H1 (cell line): ENCODE measurements around the gene ANGPTL4. TPM values are rescaled to one million over a fixed set of nuclear protein-coding genes. Genes with fewer than 3 reads are reported as not detected.

ENCODE experiments used
- CTCF ChIA-PET: fragments of 300-600 bp; sonication (Branson Sonifier 250); formaldehyde crosslinking; loops from one replicate; lab custom pipeline; 2021; ENCODE audit not compliant: partially characterized antibody; lab: Charles Lee
- POLR2A ChIA-PET: fragments of 300-600 bp; sonication (Branson Sonifier 250); formaldehyde crosslinking; loops from one replicate; lab custom pipeline; 2021; ENCODE audit warnings: inconsistent platforms; ENCODE audit not compliant: partially characterized antibody; lab: Charles Lee
- DNase-seq, 2 experiments: peaks; one replicate each; pipeline versions ENCODE4 v3.0.0 to v3.0.0-alpha.2; 2010 to 2022; ENCODE audit warnings: low spot score in 2 of 2, low read depth in 1 of 2, mixed read lengths in 1 of 2
- FAIRE-seq: peaks from 2 replicates; lab custom pipeline; 2011; peaks lifted over from hg19 to GRCh38; lab: Jason Lieb, UNC
- H2AFZ ChIP-seq: 2 replicates; pipeline ENCODE4 v1.8.1; 2012; ENCODE audit warnings: low read length, inconsistent platforms
- H2AK5ac ChIP-seq: 2 replicates; pipeline ENCODE4 v1.6.1; 2013; ENCODE audit warnings: low read depth, low read length
- H2BK120ac ChIP-seq: replicated peaks from 2 replicates; pipeline ENCODE3; 2013; ENCODE audit warnings: low read depth, low read length, inconsistent platforms
- H2BK12ac ChIP-seq: 2 replicates; pipeline ENCODE4 v1.6.1; 2013; ENCODE audit warnings: low read depth, low read length
- H2BK15ac ChIP-seq: 2 replicates; pipeline ENCODE4 v1.6.1; 2013; ENCODE audit warnings: low read length
- H2BK20ac ChIP-seq: 2 replicates; pipeline ENCODE4 v1.6.1; 2013; ENCODE audit warnings: low read length
- H2BK5ac ChIP-seq: 2 replicates; pipeline ENCODE4 v1.6.1; 2013; ENCODE audit warnings: low read depth, low read length
- H3K14ac ChIP-seq: 2 replicates; pipeline ENCODE4 v1.6.1; 2013; ENCODE audit warnings: inconsistent platforms; ENCODE audit not compliant: insufficient read length
- H3K18ac ChIP-seq: 2 replicates; pipeline ENCODE4 v1.6.1; 2013; ENCODE audit warnings: low read length; ENCODE audit errors: extremely low read depth
- H3K23ac ChIP-seq: 2 replicates; pipeline ENCODE4 v1.6.1; 2013; ENCODE audit warnings: inconsistent platforms; ENCODE audit not compliant: insufficient read length
- H3K23me2 ChIP-seq: 2 replicates; pipeline ENCODE4 v1.6.1; 2013; ENCODE audit warnings: low read depth, low read length
- H3K27ac ChIP-seq: 2 replicates; pipeline ENCODE4 v1.6.1; 2011; ENCODE audit warnings: low read depth, low read length, inconsistent platforms
- H3K27me3 ChIP-seq, 4 experiments: replicated peaks in 1 of 4; 1 replicate in 1 of 4; 2 replicates in 3 of 4; pipeline versions ENCODE4 v1.6.1 to v1.8.1; 2011 to 2013; ENCODE audit warnings: low read length in 3 of 4, mild to moderate bottlenecking in 3 of 4, inconsistent platforms in 2 of 4, mixed read lengths in 2 of 4, moderate library complexity in 1 of 4; ENCODE audit not compliant: control insufficient read depth in 3 of 4, insufficient read depth in 3 of 4; ENCODE audit errors: extremely low read depth in 1 of 4
- H3K36me3 ChIP-seq, 4 experiments: 2 replicates each; pipeline versions ENCODE4 v1.6.1 to v1.8.1; 2011 to 2013; ENCODE audit warnings: mild to moderate bottlenecking in 4 of 4, low read length in 3 of 4, moderate library complexity in 2 of 4, control low read depth in 1 of 4, inconsistent platforms in 1 of 4; ENCODE audit not compliant: insufficient read depth in 4 of 4, control insufficient read depth in 2 of 4
- H3K4ac ChIP-seq: replicated peaks from 2 replicates; pipeline ENCODE3; 2013; ENCODE audit warnings: low read length, low read depth, mixed read lengths, inconsistent platforms; ENCODE audit not compliant: insufficient read length
- H3K4me1 ChIP-seq, 4 experiments: replicated peaks in 1 of 4; 1 replicate in 1 of 4; 2 replicates in 3 of 4; pipeline versions ENCODE4 v1.6.1 to v1.8.1; 2011 to 2013; ENCODE audit warnings: low read length in 3 of 4, inconsistent platforms in 2 of 4, mixed read lengths in 1 of 4; ENCODE audit not compliant: insufficient read depth in 4 of 4, control insufficient read depth in 3 of 4
- H3K4me2 ChIP-seq, 2 experiments: 2 replicates each; pipeline versions ENCODE4 v1.6.1 to v1.8.1; 2011 to 2013; ENCODE audit warnings: low read depth in 2 of 2, low read length in 2 of 2, control low read depth in 1 of 2, inconsistent platforms in 1 of 2, mild to moderate bottlenecking in 1 of 2; ENCODE audit not compliant: insufficient read depth in 1 of 2
- H3K4me3 ChIP-seq, 4 experiments: fragments of 200-600, 300-600 bp in 1 of 4; sonication (generic), shearing (Covaris generic), sonication (Bioruptor Twin) in 1 of 4; 2 replicates each; pipeline versions ENCODE4 v1.5.1 to v1.8.1; 2011 to 2016; ENCODE audit warnings: low read length in 4 of 4, low read depth in 3 of 4, control low read depth in 2 of 4, inconsistent platforms in 2 of 4, mild to moderate bottlenecking in 2 of 4, mixed read lengths in 1 of 4, moderate library complexity in 1 of 4; ENCODE audit not compliant: insufficient read depth in 2 of 4; ENCODE audit errors: extremely low read depth in 1 of 4
- H3K56ac ChIP-seq: replicated peaks from 2 replicates; pipeline ENCODE3; 2013; ENCODE audit warnings: low read depth, mild to moderate bottlenecking, mixed read lengths, low read length, inconsistent platforms; ENCODE audit not compliant: insufficient read length
- H3K79me1 ChIP-seq: 2 replicates; pipeline ENCODE4 v1.6.1; 2013; ENCODE audit warnings: low read depth, low read length, control low read depth
- H3K79me2 ChIP-seq, 2 experiments: 2 replicates each; pipeline versions ENCODE4 v1.6.1 to v1.8.1; 2012 to 2013; ENCODE audit warnings: low read length in 2 of 2, mild to moderate bottlenecking in 2 of 2, inconsistent platforms in 1 of 2; ENCODE audit not compliant: insufficient read depth in 2 of 2, control insufficient read depth in 1 of 2
- H3K9ac ChIP-seq, 4 experiments: replicated peaks in 1 of 4; 1 replicate in 1 of 4; 2 replicates in 3 of 4; pipeline versions ENCODE4 v1.6.1 to v1.8.1; 2011 to 2013; ENCODE audit warnings: low read depth in 3 of 4, low read length in 3 of 4, control low read depth in 2 of 4, mild to moderate bottlenecking in 2 of 4, moderate library complexity in 2 of 4, inconsistent platforms in 1 of 4; ENCODE audit errors: extremely low read depth in 1 of 4
- H3K9me3 ChIP-seq, 2 experiments: 2 replicates each; pipeline versions ENCODE4 v1.6.1 to v1.8.1; 2012 to 2013; ENCODE audit warnings: mild to moderate bottlenecking in 2 of 2, moderate library complexity in 2 of 2, control low read depth in 1 of 2, inconsistent platforms in 1 of 2, low read depth in 1 of 2, low read length in 1 of 2, mixed read lengths in 1 of 2; ENCODE audit not compliant: insufficient read depth in 2 of 2
- H4K20me1 ChIP-seq, 2 experiments: replicated peaks in 1 of 2; 2 replicates each; pipeline versions ENCODE3 to v1.8.1; 2011 to 2013; ENCODE audit warnings: inconsistent platforms in 2 of 2, low read length in 2 of 2, mild to moderate bottlenecking in 1 of 2; ENCODE audit not compliant: insufficient read depth in 2 of 2, control insufficient read depth in 1 of 2
- H4K5ac ChIP-seq: 2 replicates; pipeline ENCODE4 v1.6.1; 2013; ENCODE audit warnings: low read length, low read depth, mixed read lengths, inconsistent platforms; ENCODE audit not compliant: insufficient read length
- H4K8ac ChIP-seq: 2 replicates; pipeline ENCODE4 v1.8.0; 2013; ENCODE audit warnings: mild to moderate bottlenecking, moderate library complexity, low read length, inconsistent platforms; ENCODE audit not compliant: insufficient read depth; ENCODE audit errors: extremely low read depth
- H4K91ac ChIP-seq: replicated peaks from 2 replicates; pipeline ENCODE3; 2013; ENCODE audit warnings: low read length, mixed read lengths, inconsistent platforms; ENCODE audit not compliant: insufficient read length
- CBX5 ChIP-seq: fragments of 300-800, 300-1000 bp; sonication (generic); IDR thresholded peaks from 2 replicates; pipeline ENCODE4 v1.7.1; 2016; ENCODE audit warnings: antibody characterized with exemption, low read length, low read depth
- MAFK ChIP-seq: IDR thresholded peaks from 2 replicates; pipeline ENCODE4 v1.6.1; 2012; ENCODE audit warnings: low read depth, mild to moderate bottlenecking, improper control_type of control experiment, low read length
- MAX ChIP-seq: IDR thresholded peaks from 2 replicates; pipeline ENCODE4 v1.6.1; 2012; ENCODE audit warnings: inconsistent platforms
- NANOG ChIP-seq: IDR thresholded peaks from 2 replicates; pipeline ENCODE4 v1.6.1; 2011; ENCODE audit warnings: low read length, low read depth, mild to moderate bottlenecking, inconsistent platforms; ENCODE audit not compliant: insufficient read depth, poor library complexity, severe bottlenecking
- RNF2 ChIP-seq: fragments of 200-900, 300-1000 bp; sonication (generic); IDR thresholded peaks from 2 replicates; pipeline ENCODE4 v1.7.1; 2016; ENCODE audit warnings: borderline replicate concordance, low read depth, mild to moderate bottlenecking, antibody characterized with exemption, low read length; ENCODE audit not compliant: poor library complexity, severe bottlenecking; ENCODE audit errors: missing control alignments
- SAP30 ChIP-seq: fragments of 300-600 bp; sonication (generic); IDR thresholded peaks from 2 replicates; pipeline ENCODE4 v1.7.1; 2012; ENCODE audit warnings: low read length, moderate library complexity, mild to moderate bottlenecking, inconsistent platforms; ENCODE audit not compliant: insufficient read depth, insufficient replicate concordance
- SIX5 ChIP-seq: IDR thresholded peaks from 2 replicates; pipeline ENCODE4 v1.6.1; 2011; ENCODE audit warnings: mild to moderate bottlenecking, low read depth, low read length
- SRF ChIP-seq: IDR thresholded peaks from 2 replicates; pipeline ENCODE4 v1.6.1; 2011; ENCODE audit warnings: mild to moderate bottlenecking, low read depth, low read length, moderate library complexity
- USF2 ChIP-seq: IDR thresholded peaks from 2 replicates; pipeline ENCODE4 v1.6.1; 2011; ENCODE audit warnings: low read length, improper control_type of control experiment
- WGBS, 2 experiments: shearing (Covaris generic) in 1 of 2; methylation state at CpG; one replicate each; pipeline versions ENCODE4 v1.1.6 to v1.1.7; 2013 to 2015; ENCODE audit warnings: low lambda C conversion rate in 2 of 2, mixed read lengths in 2 of 2, inconsistent platforms in 1 of 2, low coverage in 1 of 2, missing lambda C conversion rate in 1 of 2; ENCODE audit not compliant: insufficient replicate concordance in 2 of 2, insufficient coverage in 1 of 2, insufficient read length in 1 of 2; ENCODE audit errors: extremely low coverage in 1 of 2, missing lambda C conversion rate in 1 of 2; 5-methylcytosine and 5-hydroxymethylcytosine counted together
- polyA plus RNA-seq, 7 experiments: library from polyadenylated mRNA; depleted of rRNA in 3 of 7; stranded (reverse) in 5 of 7; unstranded in 2 of 7; fragments of >200 nt in 5 of 7; fragments of 200-250 nt in 2 of 7; gene quantifications; 1 replicate in 5 of 7; 2 replicates in 1 of 7; 4 replicates in 1 of 7; pipeline versions ENCODE4 v1.2.1 to v1.2.3, GENCODE V29; 2011 to 2013; ENCODE audit warnings: missing spikeins in 2 of 7, mixed read lengths in 2 of 7
- total RNA-seq: library from RNA; stranded (reverse); fragmentation: NEBNext Ultra II Directional; extraction: Animal tissue kit (Norgen Biotek cat#: 25700); gene quantifications from 2 replicates; pipeline ENCODE4 v1.2.1, GENCODE V29; 2021

Gene ANGPTL4
- total and polyA plus RNA-seq, 2 of the 8 experiments (the other 6 are each of a cell fraction or from before 2014, with no cell fraction given), result 2.3 to 6.5 TPM

GRCh38 chr19:8331263-8331845 is 32.6 kb upstream of the ANGPTL4 start:
- Histone ChIP-seq H3K27me3 (peaks cover 21 to 38% (median 33%) of the 10 kb centered on the region in 4 experiments), H3K36me3 (peaks cover 0 to 4% (median 0%) of the 10 kb centered on the region in 4 experiments; a peak in 1 of 8 replicates), H3K23me2 (peaks cover 16% of the 10 kb centered on the region; the same call in 1 of the 2 replicates), H2BK12ac (no peak overlapping the region), H3K18ac (no peak overlapping the region), H3K4me2 (no peak overlapping the region), H2BK5ac (no peak overlapping the region), H3K4ac (no peak overlapping the region), H3K27ac (no peak overlapping the region), H2BK20ac (no peak overlapping the region), H4K91ac (no peak overlapping the region), H2AK5ac (no peak overlapping the region), H3K9me3 (no peaks in the 10 kb centered on the region), H3K14ac (no peak overlapping the region), H2AFZ (no peak overlapping the region), H4K8ac (no peak overlapping the region), H3K4me1 (peaks cover 0 to 17% (median 8%) of the 10 kb centered on the region in 4 experiments; a peak in 6 of 7 replicates), H3K9ac (no peak overlapping the region), H4K20me1 (no peaks in the 10 kb centered on the region), H3K23ac (no peak overlapping the region), H3K4me3 (no peak overlapping the region), H4K5ac (no peak overlapping the region), H3K79me1 (no peaks in the 10 kb centered on the region), H3K56ac (no peak overlapping the region), H2BK15ac (no peak overlapping the region), H2BK120ac (no peak overlapping the region), H3K79me2 (no peaks in the 10 kb centered on the region)
- CTCF ChIA-PET, result interaction anchor here (0.7 to 2.8 kb wide), 5 partner anchors 10 to 23 kb away, joined by 3 to 9 read pairs (median 3); partner anchors contain the start of gene KANK3
- DNase-seq (no peak), FAIRE-seq (no peak)
- 72% methylated on average over 8 of the region's 8 CpGs; no CpG with 5 or more reads in 1 of the 2 experiments for WGBS, 2 experiments
- POLR2A ChIA-PET, result interaction anchor here (1.0 to 27.1 kb wide), 3 partner anchors 18 to 59 kb away, joined by 3 to 583 read pairs (median 7); partner anchors contain the start of genes CD320, NDUFA7, RAB11B and RPS28
- TF ChIP-seq SRF (no peak), RNF2 (no peak), MAX (no peak), USF2 (no peak), SIX5 (no peak), CBX5 (no peak), SAP30 (no peak), MAFK (no peak), NANOG (no peak)
